ENCODE data around the gene PDZK1. TPM values are rescaled to one million over a fixed set of nuclear protein-coding genes. Genes with fewer than 3 reads are reported as not detected.

Gene PDZK1
- total RNA-seq: under 1 TPM in 1 of 4 donors, not detected in 3; 0.63 TPM

DNA sequence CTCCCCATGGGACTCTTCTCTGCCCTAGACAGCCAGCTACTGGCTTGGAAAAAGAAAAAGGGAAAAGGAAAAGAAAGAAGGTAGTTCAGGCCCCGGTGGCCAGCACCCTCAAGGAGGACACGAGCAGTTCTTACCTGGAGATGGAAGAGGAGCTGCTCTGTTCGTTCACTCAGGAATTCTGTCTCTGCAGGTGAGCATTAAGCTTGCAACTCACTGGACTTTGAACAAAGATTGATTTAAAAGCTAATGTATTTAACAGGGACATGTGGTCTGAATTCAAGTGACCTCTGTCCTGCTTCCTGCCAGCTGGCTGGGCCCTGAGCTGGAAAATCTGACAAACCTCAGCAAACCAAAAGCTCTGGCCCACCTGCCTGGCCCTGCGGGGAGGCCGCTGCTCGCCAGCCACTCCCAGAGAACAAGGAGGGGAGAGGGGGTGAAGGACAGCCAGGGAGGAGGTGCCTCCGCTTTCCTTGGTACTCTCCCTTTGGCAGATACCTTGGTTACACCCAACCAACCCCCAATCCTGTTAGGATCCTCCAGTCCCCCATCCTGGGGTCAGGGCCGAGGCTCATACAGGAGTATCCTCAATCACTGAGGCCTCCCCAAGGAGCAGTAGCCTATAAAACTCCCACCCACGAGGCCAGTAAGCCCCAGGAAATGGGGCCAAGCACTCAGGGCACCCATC is at the start of gene PDZK1:
PDZK1 (minus strand) TSS at position 186 of the 685 bp plus-strand sequence. CDS start 19,347 bp downstream, outside the sequence.
- ATAC-seq (ENCODE audit: low FRiP score): no peak
- no peak for DNase-seq (ENCODE audit: low spot score)
- TF ChIP-seq, protein P1, sequence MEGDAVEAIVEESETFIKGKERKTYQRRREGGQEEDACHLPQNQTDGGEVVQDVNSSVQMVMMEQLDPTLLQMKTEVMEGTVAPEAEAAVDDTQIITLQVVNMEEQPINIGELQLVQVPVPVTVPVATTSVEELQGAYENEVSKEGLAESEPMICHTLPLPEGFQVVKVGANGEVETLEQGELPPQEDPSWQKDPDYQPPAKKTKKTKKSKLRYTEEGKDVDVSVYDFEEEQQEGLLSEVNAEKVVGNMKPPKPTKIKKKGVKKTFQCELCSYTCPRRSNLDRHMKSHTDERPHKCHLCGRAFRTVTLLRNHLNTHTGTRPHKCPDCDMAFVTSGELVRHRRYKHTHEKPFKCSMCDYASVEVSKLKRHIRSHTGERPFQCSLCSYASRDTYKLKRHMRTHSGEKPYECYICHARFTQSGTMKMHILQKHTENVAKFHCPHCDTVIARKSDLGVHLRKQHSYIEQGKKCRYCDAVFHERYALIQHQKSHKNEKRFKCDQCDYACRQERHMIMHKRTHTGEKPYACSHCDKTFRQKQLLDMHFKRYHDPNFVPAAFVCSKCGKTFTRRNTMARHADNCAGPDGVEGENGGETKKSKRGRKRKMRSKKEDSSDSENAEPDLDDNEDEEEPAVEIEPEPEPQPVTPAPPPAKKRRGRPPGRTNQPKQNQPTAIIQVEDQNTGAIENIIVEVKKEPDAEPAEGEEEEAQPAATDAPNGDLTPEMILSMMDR (IDR thresholded peaks at IDR 0.05): no peak

- no peak for ATAC-seq (ENCODE audit: low FRiP score)
- DNase-seq (ENCODE audit: low spot score): no peak
- TF ChIP-seq, protein P1 (IDR thresholded peaks at IDR 0.05): no peak
These were observed 44.4 kb upstream of the PDZK1 start for GRCh38 chr1:145751491-145752037.

- TF ChIP-seq, protein P1 (IDR thresholded peaks at IDR 0.05): no peak
- ATAC-seq (ENCODE audit: low FRiP score) (no peak), DNase-seq (ENCODE audit: low spot score) (no peak)
These were observed 43.3 kb upstream of the PDZK1 start for GRCh38 chr1:145750426-145750825.

GRCh38 chr1:145747398-145748247 is 40.5 kb upstream of the PDZK1 start:
- TF ChIP-seq, protein P1 (IDR thresholded peaks at IDR 0.05): no peak
- ATAC-seq (ENCODE audit: low FRiP score) (no peak), DNase-seq (ENCODE audit: low spot score) (no peak)

- DNase-seq (ENCODE audit: low spot score) (no peak), ATAC-seq (ENCODE audit: low FRiP score) (no peak)
- TF ChIP-seq, protein P1 (IDR thresholded peaks at IDR 0.05): no peak
These were observed 33.1 kb upstream of the PDZK1 start for GRCh38 chr1:145740269-145740668.

DNA sequence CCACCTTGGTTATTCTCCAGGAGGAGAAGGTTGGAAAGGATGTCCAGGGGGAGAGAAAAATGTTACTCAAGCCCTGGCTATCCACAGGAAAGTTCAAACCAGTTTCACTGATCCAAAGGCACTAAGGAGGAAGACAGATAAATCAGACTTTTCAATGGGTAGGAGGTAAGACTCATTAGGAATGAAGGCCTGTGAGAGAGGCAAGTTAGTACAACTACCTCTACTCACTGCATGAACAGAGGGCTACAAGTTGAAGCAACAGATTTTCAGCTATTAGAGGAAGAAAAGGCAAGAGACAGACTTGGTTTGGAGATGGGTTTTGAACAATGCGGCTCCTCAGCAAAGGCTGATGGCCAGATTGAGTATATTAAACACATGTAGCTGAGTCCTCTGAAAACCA is 29.0 kb upstream of the PDZK1 start:
- TF ChIP-seq, protein P1 (IDR thresholded peaks at IDR 0.05): no peak
- ATAC-seq (ENCODE audit: low FRiP score): no peak
- DNase-seq (ENCODE audit: low spot score): no peak

All from omental fat pad (tissue), 4 donors.